Measurements from ENCODE around the gene TMEM161B.

Gene TMEM161B

GRCh38 chr5:88238732-88239131 lies 29.9 kb downstream of the TMEM161B start:
- peaks cover 5% of the 10 kb centered on the region for H3K4me1 ChIP-seq (ENCODE audit: insufficient read depth, poor library complexity, severe bottlenecking)
- H3K27me3 ChIP-seq (ENCODE audit: insufficient read depth, poor library complexity, severe bottlenecking), result no peaks in the 10 kb centered on the region
- H3K4me3 ChIP-seq (ENCODE audit: severe bottlenecking), result no peak overlapping the region
- H3K27ac ChIP-seq (ENCODE audit: poor library complexity, severe bottlenecking), result no peak overlapping the region
- H3K9me3 ChIP-seq (ENCODE audit: severe bottlenecking), result no peaks in the 10 kb centered on the region
- H3K36me3 ChIP-seq (ENCODE audit: low read depth), result peaks cover 17% of the 10 kb centered on the region
- no peak for ATAC-seq (ENCODE audit: low read depth)
- no peak for TF ChIP-seq CTCF (IDR thresholded peaks at IDR 0.05; ENCODE audit: poor library complexity, severe bottlenecking)
- no peak for DNase-seq (ENCODE audit: low spot score)

GRCh38 chr5:88236866-88237642 lies 31.6 kb downstream of the TMEM161B start:
- ATAC-seq (ENCODE audit: low read depth), result peak; percentile 82
- H3K27ac ChIP-seq (ENCODE audit: poor library complexity, severe bottlenecking), result no peak overlapping the region
- no peak for TF ChIP-seq CTCF (IDR thresholded peaks at IDR 0.05; ENCODE audit: poor library complexity, severe bottlenecking)
- H3K27me3 ChIP-seq (ENCODE audit: insufficient read depth, poor library complexity, severe bottlenecking), result no peaks in the 10 kb centered on the region
- no peak overlapping the region for H3K4me3 ChIP-seq (ENCODE audit: severe bottlenecking)
- H3K36me3 ChIP-seq (ENCODE audit: low read depth), result peaks cover 17% of the 10 kb centered on the region
- no peaks in the 10 kb centered on the region for H3K9me3 ChIP-seq (ENCODE audit: severe bottlenecking)
- DNase-seq (ENCODE audit: low spot score), result no peak
- H3K4me1 ChIP-seq (ENCODE audit: insufficient read depth, poor library complexity, severe bottlenecking), result peaks cover 5% of the 10 kb centered on the region

- H3K27ac ChIP-seq (ENCODE audit: poor library complexity, severe bottlenecking), result no peak overlapping the region
- TF ChIP-seq CTCF (IDR thresholded peaks at IDR 0.05; ENCODE audit: poor library complexity, severe bottlenecking), result no peak
- ATAC-seq (ENCODE audit: low read depth) (no peak), DNase-seq (ENCODE audit: low spot score) (no peak)
- no peak overlapping the region for H3K4me3 ChIP-seq (ENCODE audit: severe bottlenecking)
- H3K4me1 ChIP-seq (ENCODE audit: insufficient read depth, poor library complexity, severe bottlenecking), result peaks cover 5% of the 10 kb centered on the region
- no peaks in the 10 kb centered on the region for H3K9me3 ChIP-seq (ENCODE audit: severe bottlenecking)
- peaks cover 17% of the 10 kb centered on the region for H3K36me3 ChIP-seq (ENCODE audit: low read depth)
- H3K27me3 ChIP-seq (ENCODE audit: insufficient read depth, poor library complexity, severe bottlenecking), result no peaks in the 10 kb centered on the region
Observed at GRCh38 chr5:88235828-88236227, 32.8 kb downstream of the TMEM161B start.

- no peak for DNase-seq (ENCODE audit: low spot score)
- no peaks in the 10 kb centered on the region for H3K27me3 ChIP-seq (ENCODE audit: insufficient read depth, poor library complexity, severe bottlenecking)
- peaks cover 17% of the 10 kb centered on the region for H3K36me3 ChIP-seq (ENCODE audit: low read depth)
- H3K9me3 ChIP-seq (ENCODE audit: severe bottlenecking), result no peaks in the 10 kb centered on the region
- H3K4me3 ChIP-seq (ENCODE audit: severe bottlenecking), result no peak overlapping the region
- no peak for ATAC-seq (ENCODE audit: low read depth)
- H3K4me1 ChIP-seq (ENCODE audit: insufficient read depth, poor library complexity, severe bottlenecking), result peaks cover 5% of the 10 kb centered on the region
- H3K27ac ChIP-seq (ENCODE audit: poor library complexity, severe bottlenecking), result no peak overlapping the region
- no peak for TF ChIP-seq CTCF (IDR thresholded peaks at IDR 0.05; ENCODE audit: poor library complexity, severe bottlenecking)
Observed at GRCh38 chr5:88235346-88235745, 33.3 kb downstream of the TMEM161B start.

- DNase-seq (ENCODE audit: low spot score) (no peak), ATAC-seq (ENCODE audit: low read depth) (no peak)
- Histone ChIP-seq H3K4me1 (ENCODE audit: insufficient read depth, poor library complexity, severe bottlenecking) (no peaks in the 10 kb centered on the region), H3K4me3 (ENCODE audit: severe bottlenecking) (no peak overlapping the region), H3K27ac (ENCODE audit: poor library complexity, severe bottlenecking) (no peak overlapping the region), H3K9me3 (ENCODE audit: severe bottlenecking) (no peaks in the 10 kb centered on the region), H3K36me3 (ENCODE audit: low read depth) (peaks cover 31% of the 10 kb centered on the region), H3K27me3 (ENCODE audit: insufficient read depth, poor library complexity, severe bottlenecking) (no peaks in the 10 kb centered on the region)
- TF ChIP-seq CTCF (IDR thresholded peaks at IDR 0.05; ENCODE audit: poor library complexity, severe bottlenecking), result no peak
Observed at GRCh38 chr5:88230546-88231066, 38.0 kb downstream of the TMEM161B start.
